Stomach (tissue), 4 donors: ENCODE data around the gene GNB5.

Experiments used
- CTCF ChIP-seq, 7 experiments: fragments of 450-650 bp in 4 of 7; fragments of 200-600 bp in 3 of 7; sonication (generic) in 3 of 7; IDR thresholded peaks; one replicate each; pipeline ENCODE4 v1.5.1; 2016 to 2019; ENCODE audit warnings: antibody characterized with exemption in 7 of 7, control low read depth in 2 of 7, mild to moderate bottlenecking in 1 of 7
- POLR2A ChIP-seq, 4 donors: fragments of 450-650 bp; IDR thresholded peaks; one replicate each; pipeline ENCODE4 v1.6.1; 2016; ENCODE audit warnings: antibody characterized with exemption in 4 of 4, control low read depth in 2 of 4, mild to moderate bottlenecking in 1 of 4, moderate library complexity in 1 of 4

- TF ChIP-seq POLR2A (IDR thresholded peaks at IDR 0.05), result no peak
- no peak for TF ChIP-seq CTCF (IDR thresholded peaks at IDR 0.05)
Measured at GRCh38 chr15:52159645-52160044, 31.5 kb downstream of the GNB5 start.
